GM13976 (cell line): ENCODE results near the gene ALOX15B.
A peak's percentile ranks its signal among the peaks of the same experiment; 100 is the strongest.
"Not testable (repeated sequence)": the region's sequence is repeated elsewhere in the genome, so short reads cannot be mapped to it uniquely, and the experiment has no call there.

Source experiments
- DNase-seq: peaks from one replicate; pipeline ENCODE4 v3.0.0; 2012; ENCODE audit warnings: low spot score
- CTCF ChIP-seq: IDR thresholded peaks from 2 replicates; pipeline ENCODE4 v1.5.1; 2012; ENCODE audit warnings: borderline replicate concordance, mild to moderate bottlenecking; ENCODE audit not compliant: insufficient read depth; ENCODE audit errors: extremely low read depth, missing control alignments, control extremely low read depth
- in situ Hi-C: fragments of 300-500 bp; cut with MboI; formaldehyde crosslinking; loops from one replicate; pipeline ENCODE4 v1.12.0; 2022; ENCODE audit warnings: low sequenced_read_pairs, mixed read lengths, inconsistent platforms; ENCODE audit not compliant: unreplicated experiment

ALOX15B gene

DNA sequence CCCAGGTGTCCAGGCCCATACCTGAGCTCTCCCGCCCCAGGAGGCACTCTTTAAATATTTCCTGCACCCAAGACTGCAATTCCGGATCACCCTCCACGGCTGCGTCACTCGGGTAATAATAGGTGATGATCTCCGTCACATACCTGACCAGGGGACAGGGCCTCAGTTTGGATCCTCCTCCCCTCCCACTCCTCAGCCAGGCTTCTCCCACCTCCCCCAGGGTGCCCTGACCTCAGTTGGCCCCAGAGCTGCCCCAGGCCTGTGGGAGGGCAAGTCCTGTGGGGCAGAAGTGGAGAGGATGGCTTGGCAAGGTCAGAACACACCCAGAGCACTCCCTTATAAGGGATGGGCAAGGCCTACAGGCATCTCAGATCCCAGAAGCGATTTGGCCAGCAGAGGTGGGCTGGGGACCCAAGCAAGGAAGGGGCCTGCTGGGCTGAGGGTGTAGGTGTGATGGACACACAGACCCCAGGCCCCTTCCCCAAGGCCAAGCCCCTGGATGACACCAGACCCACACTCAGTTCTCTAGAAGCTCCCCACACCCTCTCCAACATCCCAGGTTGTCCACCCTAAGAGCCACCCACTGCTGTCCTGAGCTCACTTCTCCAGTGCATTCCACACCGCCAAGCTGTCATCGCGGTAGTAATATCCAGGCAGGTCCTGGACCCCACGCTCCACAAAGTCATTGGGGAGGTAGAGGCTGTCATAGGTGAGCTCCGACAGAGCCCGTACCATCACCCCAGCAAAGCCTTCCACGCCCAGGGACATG, 36.9 kb downstream of the ALOX15B start:
- in situ Hi-C loops = no loop called here
- DNase-seq = no peak
- no peak for TF ChIP-seq CTCF

DNA sequence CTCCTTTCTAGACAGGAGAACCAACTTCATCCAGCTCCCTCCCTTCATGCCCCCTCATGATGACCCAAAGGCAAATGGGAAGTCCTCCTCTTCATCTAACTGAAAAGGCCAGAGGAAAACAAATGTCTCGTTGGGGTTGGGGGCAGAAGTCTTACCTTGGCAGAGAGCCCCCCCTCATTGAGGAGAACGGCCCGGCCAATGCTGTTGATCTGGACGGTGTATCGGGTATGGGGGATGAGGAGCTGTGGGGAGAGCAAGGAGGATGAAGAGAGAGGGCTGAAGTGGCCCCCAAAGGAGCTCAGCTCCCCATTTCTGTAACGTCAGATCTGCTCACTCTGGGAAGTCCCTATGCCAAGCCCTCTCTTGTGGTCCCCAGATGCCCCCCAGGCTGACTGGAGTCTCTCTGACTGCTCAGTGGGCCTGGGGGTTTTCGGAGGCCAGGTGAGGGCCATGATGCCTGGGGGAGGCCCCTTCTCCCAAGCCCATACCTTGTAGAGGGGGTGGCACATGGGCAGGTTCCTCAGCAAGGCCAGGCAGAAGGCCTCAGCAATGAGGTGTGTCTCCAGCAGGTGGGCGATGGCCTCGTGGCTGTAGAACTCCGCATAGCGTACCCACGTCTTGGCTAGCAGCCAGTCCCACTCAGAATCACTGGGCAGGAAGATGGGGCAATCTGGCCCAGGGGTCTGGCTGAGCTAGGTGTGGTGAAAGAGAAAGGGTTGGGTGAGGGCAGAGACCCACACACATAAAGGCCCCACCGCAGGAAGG, 37.8 kb downstream of the ALOX15B start:
- TF ChIP-seq CTCF = no peak
- in situ Hi-C loops = no loop called here
- no peak for DNase-seq

GRCh38 chr17:8077939-8078338, 39.1 kb downstream of the ALOX15B start:
- DNase-seq, in situ Hi-C loops: not testable (repeated sequence)

DNA sequence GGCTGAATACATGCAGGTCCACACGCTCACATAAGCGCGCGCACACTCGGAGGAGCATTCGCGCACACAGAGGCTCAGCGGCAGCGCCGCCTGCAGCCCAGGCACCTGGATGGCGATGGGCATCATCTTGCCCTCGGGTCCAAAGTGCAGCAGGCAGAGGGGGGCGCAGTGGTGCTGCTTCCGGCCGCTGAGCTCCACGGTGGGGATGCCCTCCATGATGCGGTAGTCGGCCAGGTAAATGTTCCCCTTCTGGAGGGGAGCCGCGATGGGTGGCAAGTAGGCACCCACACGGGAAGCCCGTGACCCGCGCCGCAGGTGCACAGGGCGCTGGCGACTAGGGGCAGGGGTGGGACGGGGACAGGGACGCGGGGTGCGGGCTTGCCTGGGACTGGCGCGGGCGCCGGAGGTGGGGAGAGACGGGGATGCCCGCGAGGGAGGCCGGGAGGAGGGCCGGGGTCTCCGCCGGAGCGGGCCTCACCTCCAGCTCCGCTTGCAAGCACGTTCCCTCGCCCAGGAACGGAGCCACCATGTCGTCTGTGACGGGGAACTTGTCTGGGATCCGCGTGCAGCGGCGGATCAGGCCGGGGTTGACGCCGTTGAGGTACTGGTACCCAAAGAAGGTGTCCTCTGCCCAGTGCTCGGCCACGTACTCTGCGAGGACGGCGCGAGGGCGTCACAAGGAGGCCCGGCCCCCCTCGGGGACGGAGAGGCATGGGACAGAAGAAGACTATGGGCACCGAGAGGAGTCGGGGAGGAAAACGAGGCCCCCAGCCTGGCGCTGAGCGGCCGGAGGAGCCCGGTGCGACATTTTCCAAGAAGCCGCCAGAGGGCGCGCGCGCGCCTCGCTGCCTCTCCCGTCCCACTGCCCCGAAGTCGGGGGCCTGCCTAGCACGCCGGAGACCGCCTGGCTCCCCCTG, 40.7 kb downstream of the ALOX15B start:
- DNase-seq = peak; percentile 95
- TF ChIP-seq CTCF = peak; percentile 90
- in situ Hi-C loops = no loop called here

GRCh38 chr17:8080208-8080798, 41.4 kb downstream of the ALOX15B start:
- no peak for TF ChIP-seq CTCF
- in situ Hi-C loops = no loop called here
- DNase-seq = peak; percentile 27

DNA sequence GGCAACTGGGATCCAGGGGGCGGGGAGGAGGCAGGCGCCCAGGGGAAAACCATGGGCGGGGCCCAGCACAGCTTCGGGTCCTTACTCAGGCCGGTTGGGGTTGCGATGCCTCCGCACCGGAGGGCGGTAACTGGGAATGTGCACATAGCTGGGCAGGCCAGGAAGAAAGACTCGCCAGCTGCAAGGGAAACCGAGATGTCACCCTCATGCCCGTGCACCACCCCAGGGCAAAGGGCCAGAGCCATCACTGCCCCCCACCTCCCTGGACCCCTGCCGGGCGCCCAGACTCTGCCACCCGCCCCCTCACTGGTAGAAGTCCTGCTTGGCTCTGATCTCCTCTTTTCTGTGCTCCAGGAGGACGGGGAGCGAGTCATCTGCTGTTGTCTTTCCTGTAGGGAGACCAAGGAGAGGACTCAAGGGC, 42.0 kb downstream of the ALOX15B start:
- DNase-seq = peak; percentile 15
- TF ChIP-seq CTCF = no peak
- in situ Hi-C loops = no loop called here
